ENCODE data around the gene GTF3C5. TPM values are rescaled to one million over a fixed set of nuclear protein-coding genes. Genes with fewer than 3 reads are reported as not detected.

Gene GTF3C5
- total and polyA plus RNA-seq, 2 donors (not counting 1 experiment from before 2014, with no cell fraction given): 32.2 to 32.4 TPM

GRCh38 chr9:132990781-132991180, 40.0 kb upstream of the GTF3C5 start:
- H3K27ac ChIP-seq (ENCODE audit: insufficient read depth, low read length): no peak overlapping the region
- H3K79me2 ChIP-seq (ENCODE audit: control insufficient read depth, insufficient read depth, low read length): no peaks in the 10 kb centered on the region
- no peak overlapping the region for H3K4me3 ChIP-seq (replicated peaks in 1 of 4; ENCODE audit: control extremely low read depth in 1 of 4, insufficient read depth in 1 of 4, low read depth in 3 of 4, low read length in 4 of 4)
- no peaks in the 10 kb centered on the region for H3K9me3 ChIP-seq (ENCODE audit: control insufficient read depth, insufficient read depth, low read depth, low read length)
- no peak for DNase-seq (ENCODE audit: low read depth in 2 of 2)
- no peak overlapping the region for H3K4me2 ChIP-seq (ENCODE audit: extremely low read depth, insufficient read depth, low read length)
- no peak overlapping the region for H2AFZ ChIP-seq (ENCODE audit: low read length)
- peaks cover 23% of the 10 kb centered on the region for H3K27me3 ChIP-seq (ENCODE audit: control insufficient read depth, insufficient read depth, low read length)
- TF ChIP-seq EZH2 (IDR thresholded peaks at IDR 0.05; ENCODE audit: low read length, missing control alignments): no peak
- TF ChIP-seq CTCF (conservative IDR thresholded peaks at IDR 0.05 in 1 of 2, IDR thresholded peaks at IDR 0.05 in 1 of 2; ENCODE audit: low read depth in 1 of 2, low read length in 2 of 2): no peak
- no peak overlapping the region for H3K9ac ChIP-seq (ENCODE audit: insufficient read depth, low read length)
- no peaks in the 10 kb centered on the region for H3K36me3 ChIP-seq (ENCODE audit: control insufficient read depth, insufficient read depth, low read length)
- H4K20me1 ChIP-seq (ENCODE audit: control insufficient read depth, extremely low read depth, insufficient read depth, low read length): no peaks in the 10 kb centered on the region
- H3K4me1 ChIP-seq (ENCODE audit: control insufficient read depth, extremely low read depth, insufficient read depth, low read length): no peaks in the 10 kb centered on the region

GRCh38 chr9:132991351-132992300, 39.2 kb upstream of the GTF3C5 start:
- Histone ChIP-seq H3K27ac (ENCODE audit: insufficient read depth, low read length) (no peak overlapping the region), H3K27me3 (ENCODE audit: control insufficient read depth, insufficient read depth, low read length) (peaks cover 23% of the 10 kb centered on the region), H3K79me2 (ENCODE audit: control insufficient read depth, insufficient read depth, low read length) (no peaks in the 10 kb centered on the region), H2AFZ (ENCODE audit: low read length) (no peak overlapping the region), H4K20me1 (ENCODE audit: control insufficient read depth, extremely low read depth, insufficient read depth, low read length) (no peaks in the 10 kb centered on the region), H3K9me3 (ENCODE audit: control insufficient read depth, insufficient read depth, low read depth, low read length) (no peaks in the 10 kb centered on the region), H3K36me3 (ENCODE audit: control insufficient read depth, insufficient read depth, low read length) (no peaks in the 10 kb centered on the region), H3K9ac (ENCODE audit: insufficient read depth, low read length) (no peak overlapping the region), H3K4me1 (ENCODE audit: control insufficient read depth, extremely low read depth, insufficient read depth, low read length) (no peaks in the 10 kb centered on the region), H3K4me3 (replicated peaks in 1 of 4; ENCODE audit: control extremely low read depth in 1 of 4, insufficient read depth in 1 of 4, low read depth in 3 of 4, low read length in 4 of 4) (no peak overlapping the region), H3K4me2 (ENCODE audit: extremely low read depth, insufficient read depth, low read length) (no peak overlapping the region)
- TF ChIP-seq CTCF (conservative IDR thresholded peaks at IDR 0.05 in 1 of 2, IDR thresholded peaks at IDR 0.05 in 1 of 2; ENCODE audit: low read depth in 1 of 2, low read length in 2 of 2): no peak
- no peak for DNase-seq (ENCODE audit: low read depth in 2 of 2)

- Histone ChIP-seq H3K4me2 (ENCODE audit: extremely low read depth, insufficient read depth, low read length) (no peak overlapping the region), H3K4me1 (ENCODE audit: control insufficient read depth, extremely low read depth, insufficient read depth, low read length) (no peaks in the 10 kb centered on the region), H3K36me3 (ENCODE audit: control insufficient read depth, insufficient read depth, low read length) (no peaks in the 10 kb centered on the region), H2AFZ (ENCODE audit: low read length) (no peak overlapping the region), H3K4me3 (replicated peaks in 1 of 4; ENCODE audit: control extremely low read depth in 1 of 4, insufficient read depth in 1 of 4, low read depth in 3 of 4, low read length in 4 of 4) (no peak overlapping the region), H3K79me2 (ENCODE audit: control insufficient read depth, insufficient read depth, low read length) (no peaks in the 10 kb centered on the region), H3K9me3 (ENCODE audit: control insufficient read depth, insufficient read depth, low read depth, low read length) (no peaks in the 10 kb centered on the region), H3K9ac (ENCODE audit: insufficient read depth, low read length) (no peak overlapping the region), H3K27me3 (ENCODE audit: control insufficient read depth, insufficient read depth, low read length) (peaks cover 23% of the 10 kb centered on the region), H4K20me1 (ENCODE audit: control insufficient read depth, extremely low read depth, insufficient read depth, low read length) (no peaks in the 10 kb centered on the region), H3K27ac (ENCODE audit: insufficient read depth, low read length) (no peak overlapping the region)
- TF ChIP-seq CTCF (conservative IDR thresholded peaks at IDR 0.05 in 1 of 2, IDR thresholded peaks at IDR 0.05 in 1 of 2; ENCODE audit: low read depth in 1 of 2, low read length in 2 of 2) (no peak), EZH2 (IDR thresholded peaks at IDR 0.05; ENCODE audit: low read length, missing control alignments) (no peak)
- DNase-seq (ENCODE audit: low read depth in 2 of 2): no peak
Observed at GRCh38 chr9:132993511-132993939, 37.3 kb upstream of the GTF3C5 start.
